SJSA1 (cell line): Measurements from ENCODE around the gene PRKCE. TPM values are rescaled to one million over a fixed set of nuclear protein-coding genes. Genes with fewer than 3 reads are reported as not detected.
"Not testable (repeated sequence)": the region's sequence is repeated elsewhere in the genome, so short reads cannot be mapped to it uniquely, and the experiment has no call there.

Experiments used
- DNase-seq, 2 experiments: peaks; one replicate each; pipeline ENCODE4 v3.0.0-alpha.2; 2015 to 2020; ENCODE audit warnings: low spot score in 2 of 2, low read depth in 1 of 2
- H3K27ac ChIP-seq: fragments of 250-450 bp; sonication (Bioruptor Pico); 2 replicates; pipeline ENCODE4 v1.5.1; 2020; ENCODE audit warnings: mild to moderate bottlenecking, moderate library complexity
- H3K27me3 ChIP-seq: fragments of 250-450 bp; sonication (Bioruptor Pico); replicated peaks from 2 replicates; pipeline ENCODE4 v1.5.1; 2020; ENCODE audit warnings: mild to moderate bottlenecking, moderate library complexity
- H3K36me3 ChIP-seq: fragments of 250-450 bp; sonication (Bioruptor Pico); 2 replicates; pipeline ENCODE4 v1.5.1; 2020; ENCODE audit warnings: mild to moderate bottlenecking
- H3K4me1 ChIP-seq: fragments of 250-450 bp; sonication (Bioruptor Pico); replicated peaks from 2 replicates; pipeline ENCODE4 v1.6.1; 2021; ENCODE audit warnings: mild to moderate bottlenecking
- H3K4me3 ChIP-seq: fragments of 250-450 bp; sonication (Bioruptor Pico); 2 replicates; pipeline ENCODE4 v1.5.1; 2020; ENCODE audit warnings: mild to moderate bottlenecking
- H3K9me3 ChIP-seq: fragments of 250-450 bp; sonication (Bioruptor Pico); replicated peaks from 2 replicates; pipeline ENCODE4 v1.5.1; 2020; ENCODE audit warnings: mild to moderate bottlenecking
- total RNA-seq: library from RNA; depleted of rRNA; stranded (reverse); fragments of >200 nt; shearing (Covaris generic); gene quantifications from 2 replicates; pipeline ENCODE4 v1.2.3, GENCODE V29; 2014

The PRKCE gene
- total RNA-seq, 1 experiment from 2014 or later = 43.3 TPM

DNA sequence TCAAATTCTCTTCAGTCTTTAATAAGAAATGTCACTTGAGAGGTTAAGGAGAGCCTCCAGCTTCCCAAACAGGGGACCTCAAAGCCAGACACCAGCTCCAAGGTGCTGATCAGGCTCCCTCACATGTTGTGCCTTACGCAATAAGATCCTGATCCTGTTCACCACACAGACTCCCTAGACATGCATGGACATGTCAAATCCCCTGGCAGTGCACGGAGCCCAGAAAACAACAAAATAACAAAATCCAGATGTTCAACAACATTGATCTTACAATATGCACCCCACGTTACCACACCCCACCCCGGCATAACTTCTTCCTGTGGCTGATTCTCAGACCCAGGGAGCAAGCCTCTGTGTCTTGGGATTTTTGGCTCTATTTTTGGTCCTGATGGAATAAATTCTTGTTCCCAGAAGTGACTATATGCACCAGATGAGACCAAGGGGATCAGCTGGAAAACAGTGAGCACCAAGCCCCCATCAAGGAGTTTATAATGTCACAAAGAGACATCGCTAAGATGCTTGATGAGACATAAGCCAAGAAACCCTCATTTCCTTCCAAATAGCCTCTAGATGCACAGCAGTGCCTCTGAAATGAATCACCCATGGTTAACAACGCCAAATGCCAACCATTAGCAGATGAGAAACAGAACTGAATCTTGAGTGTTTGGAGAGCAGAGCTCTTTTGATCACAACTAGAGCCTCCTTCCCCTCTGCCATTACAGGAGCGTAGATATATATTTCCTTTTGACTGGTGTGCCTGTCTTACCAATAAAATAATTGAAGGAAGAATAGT lies 198.2 kb downstream of the PRKCE start:
- H3K9me3 ChIP-seq = no peaks in the 10 kb centered on the region
- DNase-seq = no peak
- no peak overlapping the region for H3K27ac ChIP-seq
- H3K36me3 ChIP-seq = no peaks in the 10 kb centered on the region
- H3K27me3 ChIP-seq = no peaks in the 10 kb centered on the region; the same call in 1 of the 2 replicates
- H3K4me3 ChIP-seq = no peak overlapping the region
- H3K4me1 ChIP-seq = no peaks in the 10 kb centered on the region

DNA sequence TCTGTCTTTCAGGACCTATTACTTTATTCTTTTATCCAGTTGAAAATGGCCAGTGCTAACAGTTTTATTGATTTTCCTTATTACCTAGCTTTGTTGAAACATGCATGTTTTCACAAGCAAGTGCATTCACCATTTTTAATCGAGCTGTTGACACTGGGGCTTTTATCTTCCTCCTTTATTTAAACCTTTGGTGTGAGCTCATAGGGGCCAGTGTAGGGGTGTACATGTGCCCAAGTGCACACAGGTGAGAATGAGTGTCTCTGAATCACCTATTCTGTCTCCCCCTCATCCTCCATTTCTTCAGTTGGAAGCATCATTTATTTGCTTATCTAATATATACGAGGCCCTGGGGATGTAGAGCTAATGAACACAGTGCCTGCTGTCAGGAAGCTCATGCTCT lies 199.1 kb downstream of the PRKCE start:
- no peak for DNase-seq
- Histone ChIP-seq H3K9me3 (no peaks in the 10 kb centered on the region), H3K4me3 (no peak overlapping the region), H3K27ac (no peak overlapping the region), H3K4me1 (no peaks in the 10 kb centered on the region), H3K36me3 (no peaks in the 10 kb centered on the region), H3K27me3 (no peaks in the 10 kb centered on the region; the same call in 1 of the 2 replicates)

DNA sequence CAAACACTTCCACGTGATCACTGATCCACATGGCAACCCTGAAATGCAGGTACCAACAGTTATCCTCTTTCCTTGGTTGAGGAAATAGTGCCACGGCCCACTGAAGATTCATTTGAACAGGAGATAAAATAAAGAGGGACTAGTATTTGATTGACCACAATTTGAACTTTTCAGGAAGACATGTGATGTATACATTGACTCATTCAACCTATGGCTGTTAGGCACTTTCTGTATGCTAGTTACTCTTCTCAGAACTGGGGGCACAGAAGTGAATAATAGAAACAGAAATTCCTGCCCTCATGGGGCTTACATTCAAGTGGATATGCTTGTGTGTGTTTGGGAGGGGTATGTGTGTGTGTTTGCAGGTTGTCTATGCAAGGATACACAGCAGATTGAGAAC lies 199.6 kb downstream of the PRKCE start:
- DNase-seq = no peak
- Histone ChIP-seq H3K27me3 (no peaks in the 10 kb centered on the region; the same call in 1 of the 2 replicates), H3K4me3 (no peak overlapping the region), H3K4me1 (no peaks in the 10 kb centered on the region), H3K36me3 (no peaks in the 10 kb centered on the region), H3K27ac (no peak overlapping the region), H3K9me3 (no peaks in the 10 kb centered on the region)

DNA sequence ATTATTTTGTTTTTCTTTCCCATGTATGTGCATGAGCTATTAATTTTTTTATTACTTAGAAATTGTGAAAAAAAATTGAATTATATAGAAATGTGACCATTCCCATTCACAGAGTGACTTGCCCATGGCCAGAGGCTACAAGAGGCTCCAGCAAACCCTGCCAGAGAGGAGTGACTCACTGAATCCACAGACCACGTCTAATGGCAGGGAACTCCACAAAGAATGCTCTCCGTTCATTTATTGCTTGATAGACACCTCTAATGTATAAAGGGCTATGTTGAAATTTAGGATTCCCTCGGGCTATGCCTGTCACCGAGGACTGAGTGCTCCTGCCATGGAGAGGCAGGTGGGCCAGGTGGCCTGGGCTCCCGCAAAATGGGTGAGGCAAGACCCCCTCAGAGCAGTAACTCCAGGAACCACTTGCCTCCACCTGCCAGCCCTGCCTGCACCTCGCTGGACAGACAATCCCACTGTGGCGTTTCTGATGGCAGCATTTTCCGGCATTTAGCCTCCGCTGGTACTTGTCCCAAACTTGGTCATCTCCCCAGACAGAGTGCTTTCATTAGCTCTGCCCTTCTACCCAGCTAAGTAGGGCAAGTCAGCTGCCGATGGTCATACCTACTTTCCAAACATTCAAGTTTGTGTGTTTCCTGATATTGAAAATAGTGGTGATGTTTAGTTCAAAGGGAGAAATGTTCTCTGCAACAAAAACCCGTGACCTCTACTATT lies 200.3 kb downstream of the PRKCE start:
- DNase-seq = no peak
- no peak overlapping the region for H3K27ac ChIP-seq

DNA sequence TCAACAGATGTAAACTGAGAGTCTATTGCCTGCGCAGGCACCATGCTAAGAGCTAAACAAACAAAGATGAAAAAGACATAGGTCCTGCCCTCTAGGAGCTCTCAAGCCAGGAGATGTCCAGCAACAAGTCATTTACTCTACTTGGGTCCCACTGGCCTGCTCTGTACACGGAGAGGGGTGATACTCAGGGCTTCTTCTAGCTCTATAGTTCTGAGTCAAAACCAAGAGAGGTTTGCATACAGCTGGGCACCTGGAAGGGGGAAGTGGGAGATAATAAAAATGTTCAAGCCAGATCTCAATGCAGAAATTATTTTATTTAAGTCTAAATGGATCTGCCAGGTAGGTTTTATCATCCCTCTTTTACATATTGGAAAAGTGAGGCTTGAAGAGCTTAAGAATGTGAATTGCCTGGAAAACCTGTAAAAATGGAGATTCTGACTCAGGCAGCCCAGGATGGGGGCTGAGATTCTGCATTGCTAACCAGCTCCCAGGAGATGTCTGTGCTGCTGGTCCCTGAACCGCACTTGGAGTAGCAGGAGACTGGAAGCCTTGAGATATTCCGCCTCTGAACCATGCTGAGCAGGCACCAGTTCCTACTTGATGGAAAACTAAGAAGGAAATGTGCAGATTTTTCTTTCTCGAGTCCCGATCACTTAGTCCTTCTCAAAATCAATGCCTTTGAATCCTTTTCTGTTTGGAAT lies 201.1 kb downstream of the PRKCE start:
- no peak overlapping the region for H3K27ac ChIP-seq
- H3K9me3 ChIP-seq = no peaks in the 10 kb centered on the region
- no peaks in the 10 kb centered on the region for H3K36me3 ChIP-seq
- no peaks in the 10 kb centered on the region; the same call in 1 of the 2 replicates for H3K27me3 ChIP-seq
- DNase-seq = no peak
- H3K4me3 ChIP-seq = no peak overlapping the region
- no peaks in the 10 kb centered on the region for H3K4me1 ChIP-seq

More for the DNA sequence above, 200.3 kb downstream of the PRKCE start:
- Histone ChIP-seq H3K4me1 (no peaks in the 10 kb centered on the region), H3K4me3 (no peak overlapping the region), H3K36me3 (no peaks in the 10 kb centered on the region), H3K27me3 (no peaks in the 10 kb centered on the region; the same call in 1 of the 2 replicates), H3K9me3 (no peaks in the 10 kb centered on the region)

DNA sequence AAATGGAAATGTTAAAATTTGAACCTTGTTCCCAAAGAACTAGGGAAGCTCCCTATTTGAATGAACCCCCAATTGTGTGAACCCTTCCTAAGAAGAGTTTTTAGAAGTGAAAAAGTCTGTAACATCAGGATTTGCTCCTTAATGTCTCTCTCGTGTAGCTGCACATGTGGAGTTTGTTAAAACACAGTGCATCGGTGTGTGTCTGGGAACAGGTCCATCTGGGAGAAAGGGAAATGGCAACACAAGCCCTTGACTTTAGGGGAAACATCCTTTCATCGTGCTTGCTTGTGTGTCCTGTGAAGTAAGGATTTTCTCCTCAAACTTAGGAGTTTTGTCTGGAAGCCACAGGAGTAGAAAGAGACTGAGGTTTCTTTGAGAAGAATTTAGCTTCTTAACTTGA lies 203.9 kb downstream of the PRKCE start:
- no peak overlapping the region for H3K27ac ChIP-seq
- no peak for DNase-seq
- H3K36me3 ChIP-seq = no peaks in the 10 kb centered on the region
- peaks cover 6% of the 10 kb centered on the region for H3K4me1 ChIP-seq
- no peaks in the 10 kb centered on the region; the same call in 1 of the 2 replicates for H3K27me3 ChIP-seq
- no peaks in the 10 kb centered on the region for H3K9me3 ChIP-seq
- H3K4me3 ChIP-seq = no peak overlapping the region

DNA sequence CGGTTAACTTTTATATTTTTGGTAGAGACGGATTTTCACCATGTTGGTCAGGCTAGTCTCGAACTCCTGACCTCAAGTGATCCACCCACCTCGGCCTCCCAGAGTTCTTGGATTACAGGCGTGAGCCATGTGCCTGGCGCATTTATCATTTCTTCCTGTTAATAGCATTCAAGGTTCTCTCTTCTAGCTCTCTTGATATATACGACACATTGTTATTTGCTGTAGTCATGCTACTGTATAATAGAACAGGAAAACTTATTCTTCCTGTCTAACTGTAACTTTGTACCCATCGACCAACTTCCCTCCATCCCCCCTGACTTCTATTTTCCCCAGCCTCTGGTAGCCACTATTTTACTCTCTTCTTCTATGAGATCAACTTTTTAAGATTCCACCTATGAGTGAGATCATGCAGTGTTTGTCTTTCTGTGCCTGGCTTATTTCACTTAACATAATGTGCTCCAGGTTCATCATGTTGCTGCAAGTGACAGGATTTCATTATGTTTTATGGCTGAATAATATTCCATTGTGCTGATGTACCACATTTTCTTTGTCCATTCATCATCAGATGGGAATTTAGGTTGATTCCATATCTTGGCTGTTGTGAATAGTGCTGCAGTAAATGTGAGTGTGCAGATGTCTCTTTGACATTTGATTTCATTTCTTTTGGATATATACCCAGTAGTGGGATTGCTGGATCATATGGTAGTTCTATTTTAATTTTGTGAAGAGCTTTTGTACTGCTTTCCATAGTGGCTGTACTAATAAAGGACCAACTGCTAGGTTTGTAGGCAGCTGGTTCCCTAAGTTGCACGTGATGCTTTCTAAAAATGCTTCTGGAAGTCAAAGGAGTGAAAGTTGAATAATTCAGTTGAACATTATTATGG lies 205.2 kb downstream of the PRKCE start:
- DNase-seq = no peak
- Histone ChIP-seq H3K27me3 (no peaks in the 10 kb centered on the region), H3K9me3 (no peaks in the 10 kb centered on the region), H3K27ac (no peak overlapping the region), H3K36me3 (no peaks in the 10 kb centered on the region), H3K4me3 (no peak overlapping the region), H3K4me1 (peaks cover 13% of the 10 kb centered on the region)

DNA sequence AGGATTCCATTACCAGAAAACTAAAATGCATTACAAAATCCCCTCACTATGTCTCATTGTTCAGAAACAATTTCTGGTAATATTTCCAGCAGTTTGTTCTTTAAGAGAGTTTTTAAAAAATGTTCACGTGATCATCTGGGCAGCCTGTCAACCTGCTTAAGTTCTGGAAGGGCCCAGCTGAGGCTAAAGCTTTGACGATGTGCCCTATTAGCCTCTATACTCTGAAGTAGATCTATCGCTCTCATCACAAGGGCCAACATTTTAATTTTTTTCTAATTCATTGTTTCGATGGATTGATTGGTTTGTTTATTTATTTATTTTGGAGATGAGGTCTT lies 205.8 kb downstream of the PRKCE start:
- Histone ChIP-seq H3K36me3 (no peaks in the 10 kb centered on the region), H3K27me3 (no peaks in the 10 kb centered on the region), H3K4me1 (peaks cover 13% of the 10 kb centered on the region), H3K9me3 (no peaks in the 10 kb centered on the region), H3K4me3 (no peak overlapping the region), H3K27ac (no peak overlapping the region)
- DNase-seq = no peak

DNA sequence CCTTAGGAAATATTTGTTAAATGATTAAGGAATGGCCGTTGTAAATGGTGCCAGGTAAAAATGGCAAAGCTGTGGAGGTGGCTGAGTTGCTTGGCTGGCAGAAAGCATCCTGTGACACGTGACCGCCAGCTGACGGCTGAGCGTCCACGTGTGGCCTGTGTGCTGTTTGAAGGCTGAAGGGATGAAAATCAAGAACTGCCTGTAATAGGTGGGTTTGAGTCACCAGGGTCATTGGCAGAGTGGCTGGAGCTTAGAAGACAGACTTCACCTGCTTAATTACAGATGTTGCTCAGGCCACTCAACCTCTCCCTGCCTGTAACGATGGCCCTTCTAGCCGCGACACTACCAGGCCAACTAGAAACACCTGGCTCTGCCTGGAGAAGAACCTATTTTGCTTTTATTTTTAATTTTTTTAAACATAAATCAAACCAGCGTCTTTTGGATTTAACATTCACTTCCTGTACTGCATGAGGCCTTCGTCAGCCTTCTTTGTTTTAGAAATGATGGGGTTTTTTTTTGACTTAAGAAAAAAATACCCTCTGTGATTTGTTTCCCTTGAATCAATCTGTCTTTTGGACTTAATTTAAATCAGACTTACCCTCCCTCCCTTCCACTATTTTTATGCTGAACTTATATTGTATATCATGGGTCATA lies 206.5 kb downstream of the PRKCE start:
- DNase-seq = no peak
- Histone ChIP-seq H3K27ac (no peak overlapping the region), H3K36me3 (no peaks in the 10 kb centered on the region), H3K4me1 (peaks cover 13% of the 10 kb centered on the region), H3K9me3 (no peaks in the 10 kb centered on the region), H3K27me3 (no peaks in the 10 kb centered on the region), H3K4me3 (no peak overlapping the region)

DNA sequence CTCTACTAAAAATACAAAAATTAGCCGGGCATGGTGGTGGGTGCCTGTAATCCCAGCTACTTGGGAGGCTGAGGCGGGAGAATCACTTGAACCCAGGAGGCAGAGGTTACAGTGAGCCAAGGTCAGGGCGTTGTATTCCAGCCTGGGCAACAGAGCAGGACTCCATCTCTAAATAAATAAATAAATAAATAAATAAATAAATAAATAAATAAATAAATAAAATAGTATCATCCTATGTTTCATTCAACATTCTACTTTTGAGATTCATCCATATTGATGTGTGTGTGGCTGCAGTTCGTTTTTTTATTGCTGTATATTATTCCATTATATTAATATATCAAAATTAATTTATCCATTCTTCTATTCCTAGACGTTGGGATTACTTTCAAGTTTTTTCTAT lies 207.4 kb downstream of the PRKCE start:
- H3K4me1 ChIP-seq = peaks cover 13% of the 10 kb centered on the region

DNA sequence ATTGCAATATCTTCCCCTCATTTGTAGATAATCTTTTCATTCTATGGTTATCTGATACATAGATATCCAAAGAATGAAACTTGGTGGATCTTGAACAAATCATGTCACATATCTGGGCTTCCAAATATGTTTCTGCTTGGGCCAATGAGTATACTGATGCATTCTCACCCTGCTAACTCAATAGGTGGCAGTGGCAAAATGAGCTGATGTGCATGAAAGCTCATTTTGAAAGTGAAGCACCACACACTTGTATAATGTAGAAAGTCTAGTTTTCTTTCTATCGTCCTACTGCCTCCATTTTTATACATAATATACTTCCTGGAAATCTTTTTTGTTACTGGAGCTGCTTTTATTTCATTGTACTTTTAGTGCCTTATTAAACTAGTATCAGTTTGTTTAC lies 208.2 kb downstream of the PRKCE start:
- Histone ChIP-seq H3K27ac (no peak overlapping the region), H3K36me3 (no peaks in the 10 kb centered on the region)

More for the DNA sequence above, 207.4 kb downstream of the PRKCE start:
- not testable (repeated sequence) for H3K4me3 ChIP-seq, H3K36me3 ChIP-seq, H3K27me3 ChIP-seq, H3K9me3 ChIP-seq, DNase-seq, H3K27ac ChIP-seq

DNA sequence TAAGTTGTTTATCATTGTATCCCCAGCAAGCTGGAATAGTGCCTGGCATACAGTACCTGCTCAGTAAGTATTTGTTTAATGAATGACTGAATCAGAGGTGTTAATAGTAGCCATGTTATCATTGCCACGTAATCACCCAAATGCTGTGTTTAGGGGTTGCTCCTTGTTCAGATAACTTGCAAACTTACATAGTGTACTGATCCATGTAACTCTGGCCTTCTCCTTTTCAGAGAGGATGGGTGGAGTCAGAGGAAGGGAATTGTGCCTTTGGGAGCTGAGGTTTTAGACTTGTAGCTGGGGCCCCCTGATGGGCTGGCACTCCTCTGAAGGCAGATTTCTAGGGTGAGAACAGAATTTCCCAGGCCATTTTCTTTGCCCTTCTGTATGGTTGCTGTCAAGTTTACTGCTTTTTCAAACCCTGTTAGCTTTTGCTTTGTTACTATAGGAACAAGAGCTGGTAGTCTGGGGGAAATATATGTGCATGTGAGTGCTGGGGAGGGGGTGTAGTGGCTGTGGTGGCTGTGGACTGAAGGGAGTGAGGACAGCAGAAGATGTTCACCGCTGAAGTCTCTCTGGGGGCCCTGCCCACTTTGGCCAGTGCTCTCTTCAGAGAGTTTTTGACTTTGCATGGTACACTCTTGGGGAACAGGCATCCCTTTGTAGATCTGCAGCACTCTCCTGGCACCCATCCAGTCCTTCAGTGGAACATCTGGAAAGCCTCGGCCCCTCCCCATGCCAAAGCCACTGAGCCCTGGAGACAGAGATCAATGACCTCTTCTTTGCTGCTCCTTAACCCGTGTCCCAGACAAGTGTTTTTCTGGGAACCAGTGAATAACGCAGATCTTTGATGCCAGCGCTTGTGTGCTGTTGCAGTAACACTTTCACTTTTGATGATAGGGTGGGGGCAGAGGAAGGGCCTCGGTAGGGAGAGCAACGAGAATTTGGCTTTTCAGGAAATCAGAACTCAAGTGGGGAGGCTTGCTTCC lies 209.0 kb downstream of the PRKCE start:
- H3K4me3 ChIP-seq = peak overlapping the region; percentile 13
- no peak overlapping the region for H3K27ac ChIP-seq
- H3K9me3 ChIP-seq = no peaks in the 10 kb centered on the region
- DNase-seq = peak in 1 of 2 experiments; percentile 25
- no peaks in the 10 kb centered on the region for H3K27me3 ChIP-seq
- H3K36me3 ChIP-seq = no peaks in the 10 kb centered on the region
- peaks cover 13% of the 10 kb centered on the region for H3K4me1 ChIP-seq

More for the DNA sequence above, 208.2 kb downstream of the PRKCE start:
- DNase-seq = no peak
- Histone ChIP-seq H3K4me1 (peaks cover 13% of the 10 kb centered on the region), H3K4me3 (no peak overlapping the region), H3K27me3 (no peaks in the 10 kb centered on the region), H3K9me3 (no peaks in the 10 kb centered on the region)
